Fibroblast of the aortic adventitia (primary cell): Measurements from ENCODE around the gene CCL24. TPM values are rescaled to one million over a fixed set of nuclear protein-coding genes. Genes with fewer than 3 reads are reported as not detected.

Experiments used
- DNase-seq: peaks from one replicate; pipeline ENCODE4 v3.0.0-alpha.2; 2010; ENCODE audit warnings: low read depth
- H3K4me3 ChIP-seq: 2 replicates; pipeline ENCODE4 v1.5.1; 2011; ENCODE audit warnings: low read depth, mild to moderate bottlenecking, control low read depth, low read length, moderate library complexity
- total RNA-seq: library from RNA; depleted of rRNA; stranded (reverse); fragments of >200 nt; gene quantifications from 2 replicates; pipeline ENCODE4 v1.2.3, GENCODE V29; 2012; ENCODE audit warnings: low replicate concordance
- TF ChIP-seq, protein P1 (sequence below): IDR thresholded peaks from 2 replicates; pipeline ENCODE4 v1.5.1; 2011; ENCODE audit warnings: mild to moderate bottlenecking, low read length, control low read depth, inconsistent platforms; ENCODE audit not compliant: insufficient read depth

Gene CCL24
- total RNA-seq, 1 donor = not detected

DNA sequence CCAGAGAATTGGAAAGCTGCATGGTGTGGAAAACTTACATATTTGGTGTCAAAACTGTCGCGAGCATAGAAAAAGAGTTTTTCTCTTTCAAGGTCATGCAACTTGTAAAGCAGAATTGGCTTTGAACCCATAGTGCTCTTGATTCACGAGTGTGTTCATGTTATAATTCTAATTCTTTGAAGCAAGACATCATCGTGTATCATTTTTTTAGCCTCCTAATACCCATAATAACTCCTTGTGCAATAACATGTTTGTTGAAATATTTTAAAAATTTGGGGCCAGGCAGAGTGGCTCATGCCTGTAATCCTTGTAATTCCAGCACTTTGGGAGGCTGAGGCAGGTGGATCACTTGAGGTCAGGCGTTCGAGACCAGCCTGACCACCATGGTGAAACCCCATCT, 4.2 kb downstream of the CCL24 start:
- no peak for DNase-seq
- no peak overlapping the region for H3K4me3 ChIP-seq
- TF ChIP-seq, protein P1, sequence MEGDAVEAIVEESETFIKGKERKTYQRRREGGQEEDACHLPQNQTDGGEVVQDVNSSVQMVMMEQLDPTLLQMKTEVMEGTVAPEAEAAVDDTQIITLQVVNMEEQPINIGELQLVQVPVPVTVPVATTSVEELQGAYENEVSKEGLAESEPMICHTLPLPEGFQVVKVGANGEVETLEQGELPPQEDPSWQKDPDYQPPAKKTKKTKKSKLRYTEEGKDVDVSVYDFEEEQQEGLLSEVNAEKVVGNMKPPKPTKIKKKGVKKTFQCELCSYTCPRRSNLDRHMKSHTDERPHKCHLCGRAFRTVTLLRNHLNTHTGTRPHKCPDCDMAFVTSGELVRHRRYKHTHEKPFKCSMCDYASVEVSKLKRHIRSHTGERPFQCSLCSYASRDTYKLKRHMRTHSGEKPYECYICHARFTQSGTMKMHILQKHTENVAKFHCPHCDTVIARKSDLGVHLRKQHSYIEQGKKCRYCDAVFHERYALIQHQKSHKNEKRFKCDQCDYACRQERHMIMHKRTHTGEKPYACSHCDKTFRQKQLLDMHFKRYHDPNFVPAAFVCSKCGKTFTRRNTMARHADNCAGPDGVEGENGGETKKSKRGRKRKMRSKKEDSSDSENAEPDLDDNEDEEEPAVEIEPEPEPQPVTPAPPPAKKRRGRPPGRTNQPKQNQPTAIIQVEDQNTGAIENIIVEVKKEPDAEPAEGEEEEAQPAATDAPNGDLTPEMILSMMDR = no peak

DNA sequence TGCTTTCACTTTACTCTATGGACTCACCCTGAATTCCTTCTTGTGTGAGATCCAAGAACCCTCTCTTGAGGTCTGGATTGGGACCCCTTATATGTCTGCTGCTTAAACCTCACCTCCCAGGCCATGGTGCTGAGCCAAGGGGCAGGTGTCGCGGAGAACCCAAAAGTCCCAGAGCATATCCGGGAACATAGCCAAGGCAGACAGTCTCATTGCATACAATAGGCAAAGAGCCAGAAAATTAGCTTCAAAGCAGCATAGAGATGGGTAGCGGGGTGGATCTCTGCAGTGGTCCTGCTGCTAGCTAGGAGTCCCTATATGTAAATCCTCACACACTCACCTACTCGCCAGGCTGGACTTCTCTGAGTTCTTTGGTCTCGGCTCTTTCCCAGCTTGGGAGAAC, 5.5 kb downstream of the CCL24 start:
- no peak overlapping the region for H3K4me3 ChIP-seq
- no peak for DNase-seq
- TF ChIP-seq, protein P1 = no peak

DNA sequence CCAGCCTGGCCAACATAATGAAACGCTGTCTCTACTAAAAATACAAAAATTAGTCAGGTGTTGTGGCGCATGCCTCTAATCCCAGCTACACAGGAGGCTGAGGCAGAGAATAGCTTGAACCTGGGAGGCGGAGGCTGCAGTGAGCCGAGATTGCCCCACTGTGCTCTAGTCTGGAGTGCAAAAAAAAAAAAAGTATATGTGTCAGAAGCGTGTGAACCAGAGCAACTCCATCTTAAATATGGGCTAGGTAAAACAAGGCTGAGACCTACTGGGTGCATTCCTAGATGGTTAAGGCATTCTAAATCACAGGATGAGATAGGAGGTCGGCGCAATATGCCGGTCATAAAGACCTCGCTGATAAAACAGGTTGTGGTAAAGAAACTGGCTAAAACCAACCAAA, 6.2 kb downstream of the CCL24 start:
- TF ChIP-seq, protein P1 = no peak
- DNase-seq = no peak
- H3K4me3 ChIP-seq = no peak overlapping the region

DNA sequence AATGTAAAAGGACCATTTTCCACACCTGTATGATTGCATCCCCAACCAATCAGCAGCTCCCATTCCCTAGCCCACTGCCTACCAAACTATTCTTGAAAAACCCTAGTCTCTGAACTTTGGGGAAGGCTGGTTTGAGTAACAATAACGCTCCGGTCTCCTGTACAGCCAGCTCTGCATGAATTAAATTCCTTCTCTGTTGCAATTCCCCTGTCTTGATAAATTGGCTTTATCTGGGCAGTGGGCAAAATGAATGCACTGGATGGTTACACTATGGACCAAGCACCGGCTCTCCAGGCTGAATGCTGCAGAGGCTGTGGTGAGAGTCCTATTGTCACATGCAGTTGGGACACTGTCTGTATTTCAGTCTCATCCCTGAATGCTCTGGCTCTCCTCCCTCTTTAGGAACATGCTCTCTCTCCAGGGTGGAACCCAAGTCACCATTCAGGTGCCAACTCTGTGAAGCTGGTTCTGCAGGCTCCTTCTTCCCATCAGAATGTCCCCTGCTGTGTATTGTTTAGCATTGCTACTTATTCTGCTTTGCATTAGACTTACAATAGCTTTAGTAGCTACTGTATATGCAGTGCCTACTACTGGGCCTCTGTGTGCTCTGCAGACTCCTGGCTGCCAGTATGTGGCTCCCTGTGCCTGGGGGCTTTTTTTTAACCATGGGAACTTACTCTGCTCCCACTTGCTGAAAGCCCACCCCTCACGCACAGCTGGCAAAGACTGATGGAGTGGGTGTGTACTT, 6.9 kb downstream of the CCL24 start:
- no peak overlapping the region for H3K4me3 ChIP-seq
- TF ChIP-seq, protein P1 = no peak
- DNase-seq = no peak

DNA sequence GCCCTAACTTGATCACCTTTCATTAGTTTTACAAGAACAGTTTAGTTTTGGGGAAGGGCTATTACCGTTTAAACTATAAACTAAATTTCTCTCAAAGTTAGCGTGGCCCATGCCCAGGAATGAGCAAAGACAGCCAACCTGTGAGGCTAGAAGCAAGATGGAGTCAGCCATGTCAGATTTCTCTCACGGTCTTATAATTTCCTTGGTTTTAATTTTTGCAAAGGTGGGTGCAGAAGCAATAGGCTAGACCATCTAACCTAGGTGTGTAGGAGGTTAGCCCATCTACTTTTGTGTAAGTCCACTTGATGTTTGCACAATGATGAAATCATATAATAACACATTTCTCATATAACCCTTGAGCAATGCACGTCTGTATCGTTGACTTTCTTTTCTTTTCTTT, 8.9 kb downstream of the CCL24 start:
- TF ChIP-seq, protein P1 = no peak
- DNase-seq = no peak
- no peak overlapping the region for H3K4me3 ChIP-seq

DNA sequence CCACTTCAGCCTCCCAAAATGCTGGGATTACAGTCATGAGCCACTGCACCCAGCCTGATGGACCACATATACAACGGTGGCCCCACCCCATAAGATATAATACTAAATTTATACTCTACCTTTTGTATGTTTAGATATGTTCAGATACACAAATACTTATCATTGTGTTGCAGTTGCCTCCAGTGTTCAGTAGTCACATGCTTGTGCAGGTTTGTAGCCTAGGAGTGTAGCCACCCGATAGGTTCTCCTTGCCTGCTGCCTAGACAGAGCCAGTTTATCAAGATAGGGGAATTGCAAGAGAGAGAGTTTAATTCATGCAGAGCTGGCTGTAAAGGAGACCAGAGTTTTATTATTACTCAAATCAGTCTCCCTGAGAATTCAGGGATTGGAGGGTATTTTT, 9.6 kb downstream of the CCL24 start:
- no peak for DNase-seq
- H3K4me3 ChIP-seq = no peak overlapping the region
- TF ChIP-seq, protein P1 = no peak

DNA sequence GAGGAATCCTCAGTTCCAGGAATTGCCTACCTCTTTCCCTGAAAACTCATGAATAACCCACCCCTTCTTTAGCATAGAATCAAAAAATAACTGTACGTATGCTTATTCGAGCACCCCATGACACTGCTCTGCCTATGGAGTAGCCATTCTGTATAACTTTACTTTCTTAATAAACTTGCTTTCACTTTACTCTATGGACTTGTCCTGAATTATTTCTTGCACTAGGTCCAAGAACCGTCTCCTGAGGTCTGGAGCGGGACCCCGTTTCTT, 11.1 kb downstream of the CCL24 start:
- TF ChIP-seq, protein P1 = no peak
- no peak overlapping the region for H3K4me3 ChIP-seq
- DNase-seq = no peak
